Hepatocyte (in vitro differentiated cells): Measurements from ENCODE around the gene FFAR3.

Experiments
- CTCF ChIP-seq: fragments of 200-600 bp; sonication (generic); IDR thresholded peaks from 2 replicates; pipeline ENCODE4 v1.5.1; 2016; ENCODE audit warnings: antibody characterized with exemption, mild to moderate bottlenecking; ENCODE audit not compliant: poor library complexity
- EZH2 ChIP-seq: fragments of 200-600 bp; sonication (generic); IDR thresholded peaks from 2 replicates; pipeline ENCODE4 v1.6.1; 2016; ENCODE audit warnings: antibody characterized with exemption, mild to moderate bottlenecking, borderline replicate concordance

- TF ChIP-seq CTCF: no peak
- TF ChIP-seq EZH2: no peak
Measured at GRCh38 chr19:35395382-35396199, 37.3 kb downstream of the FFAR3 start.
